Fibroblast of the aortic adventitia (primary cell): ENCODE results near the gene RNPS1. TPM values are rescaled to one million over a fixed set of nuclear protein-coding genes. Genes with fewer than 3 reads are reported as not detected.

Experiments
- DNase-seq: peaks from one replicate; pipeline ENCODE4 v3.0.0-alpha.2; 2010; ENCODE audit warnings: low read depth
- H3K4me3 ChIP-seq: 2 replicates; pipeline ENCODE4 v1.5.1; 2011; ENCODE audit warnings: low read depth, mild to moderate bottlenecking, control low read depth, low read length, moderate library complexity
- CTCF ChIP-seq: IDR thresholded peaks from 2 replicates; pipeline ENCODE4 v1.5.1; 2011; ENCODE audit warnings: mild to moderate bottlenecking, low read length, control low read depth, inconsistent platforms; ENCODE audit not compliant: insufficient read depth
- total RNA-seq: library from RNA; depleted of rRNA; stranded (reverse); fragments of >200 nt; gene quantifications from 2 replicates; pipeline ENCODE4 v1.2.3, GENCODE V29; 2012; ENCODE audit warnings: low replicate concordance

The RNPS1 gene
- total RNA-seq, 1 donor, result 94.7 TPM

- no peak for DNase-seq
These were observed 30.3 kb downstream of the RNPS1 start for GRCh38 chr16:2237493-2238149.

GRCh38 chr16:2237102-2237482, 30.8 kb downstream of the RNPS1 start:
- H3K4me3 ChIP-seq, result peak overlapping the region; percentile 44
- no peak for TF ChIP-seq CTCF
- no peak for DNase-seq

More at GRCh38 chr16:2237493-2238149, 30.3 kb downstream of the RNPS1 start:
- no peak overlapping the region for H3K4me3 ChIP-seq
- no peak for TF ChIP-seq CTCF

GRCh38 chr16:2236337-2237101, 31.4 kb downstream of the RNPS1 start, which contains the start of gene DNASE1L2:
Gene DNASE1L2, plus strand, starts transcription at chr16:2236444. Its CDS starts 373 bp downstream, at chr16:2236817.
- no peak for DNase-seq
- no peak for TF ChIP-seq CTCF
- H3K4me3 ChIP-seq, result peak within 1 kb of the TSS; percentile 44

- no peak for TF ChIP-seq CTCF
- no peak for DNase-seq
These were observed 32.1 kb downstream of the RNPS1 start for GRCh38 chr16:2235695-2236336.

GRCh38 chr16:2235234-2235651, 32.7 kb downstream of the RNPS1 start:
- DNase-seq, result no peak
- no peak overlapping the region for H3K4me3 ChIP-seq
- TF ChIP-seq CTCF, result no peak

More at GRCh38 chr16:2235695-2236336, 32.1 kb downstream of the RNPS1 start:
- no peak overlapping the region for H3K4me3 ChIP-seq

- DNase-seq, result no peak
- no peak for TF ChIP-seq CTCF
- H3K4me3 ChIP-seq, result no peak overlapping the region
These were observed 33.1 kb downstream of the RNPS1 start for GRCh38 chr16:2234813-2235170.
